AG10803 (cell line): ENCODE data around the gene CENPP.

Experiments used
- DNase-seq: peaks from one replicate; pipeline ENCODE4 v3.0.0; 2010; ENCODE audit warnings: low read depth
- H3K4me3 ChIP-seq: 2 replicates; pipeline ENCODE4 v1.5.1; 2011; ENCODE audit warnings: mild to moderate bottlenecking, low read length, control low read depth
- TF ChIP-seq, protein P1 (sequence below): conservative IDR thresholded peaks from 2 replicates; pipeline ENCODE4 v1.5.1; 2011; ENCODE audit warnings: mild to moderate bottlenecking, low read length, control low read depth, inconsistent platforms

CENPP gene

DNA sequence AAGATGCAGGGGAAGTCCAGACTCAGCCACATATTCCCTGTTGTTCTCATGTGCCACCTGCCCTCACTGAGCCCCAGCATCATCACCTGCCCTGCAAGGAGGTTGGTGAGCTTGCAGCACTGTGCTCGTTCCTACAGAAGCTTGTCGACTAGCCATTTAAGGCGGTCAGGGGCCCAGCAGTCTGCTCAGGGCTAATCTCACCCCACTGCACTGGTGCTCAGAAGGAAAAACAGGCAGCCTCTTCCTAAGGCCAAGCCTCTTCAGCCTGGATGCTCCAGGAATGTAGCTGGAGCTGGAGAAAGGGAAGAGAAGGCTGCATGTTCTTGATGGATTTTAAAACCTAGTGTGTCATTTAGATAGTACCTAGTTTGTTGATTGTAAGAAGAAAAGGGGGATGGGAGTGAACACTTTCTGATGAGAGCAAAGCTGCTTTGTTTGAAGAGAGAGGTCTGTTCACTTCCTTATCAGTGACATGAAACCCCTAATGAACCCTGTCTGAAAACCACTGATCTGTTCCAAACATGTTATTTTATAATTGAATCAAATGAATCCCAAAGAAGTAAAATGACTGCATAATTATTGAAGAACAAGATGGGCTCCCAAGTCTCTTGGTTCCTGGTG, 167.1 kb downstream of the CENPP start:
- DNase-seq = no peak
- no peak overlapping the region for H3K4me3 ChIP-seq
- TF ChIP-seq, protein P1, sequence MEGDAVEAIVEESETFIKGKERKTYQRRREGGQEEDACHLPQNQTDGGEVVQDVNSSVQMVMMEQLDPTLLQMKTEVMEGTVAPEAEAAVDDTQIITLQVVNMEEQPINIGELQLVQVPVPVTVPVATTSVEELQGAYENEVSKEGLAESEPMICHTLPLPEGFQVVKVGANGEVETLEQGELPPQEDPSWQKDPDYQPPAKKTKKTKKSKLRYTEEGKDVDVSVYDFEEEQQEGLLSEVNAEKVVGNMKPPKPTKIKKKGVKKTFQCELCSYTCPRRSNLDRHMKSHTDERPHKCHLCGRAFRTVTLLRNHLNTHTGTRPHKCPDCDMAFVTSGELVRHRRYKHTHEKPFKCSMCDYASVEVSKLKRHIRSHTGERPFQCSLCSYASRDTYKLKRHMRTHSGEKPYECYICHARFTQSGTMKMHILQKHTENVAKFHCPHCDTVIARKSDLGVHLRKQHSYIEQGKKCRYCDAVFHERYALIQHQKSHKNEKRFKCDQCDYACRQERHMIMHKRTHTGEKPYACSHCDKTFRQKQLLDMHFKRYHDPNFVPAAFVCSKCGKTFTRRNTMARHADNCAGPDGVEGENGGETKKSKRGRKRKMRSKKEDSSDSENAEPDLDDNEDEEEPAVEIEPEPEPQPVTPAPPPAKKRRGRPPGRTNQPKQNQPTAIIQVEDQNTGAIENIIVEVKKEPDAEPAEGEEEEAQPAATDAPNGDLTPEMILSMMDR = no peak

DNA sequence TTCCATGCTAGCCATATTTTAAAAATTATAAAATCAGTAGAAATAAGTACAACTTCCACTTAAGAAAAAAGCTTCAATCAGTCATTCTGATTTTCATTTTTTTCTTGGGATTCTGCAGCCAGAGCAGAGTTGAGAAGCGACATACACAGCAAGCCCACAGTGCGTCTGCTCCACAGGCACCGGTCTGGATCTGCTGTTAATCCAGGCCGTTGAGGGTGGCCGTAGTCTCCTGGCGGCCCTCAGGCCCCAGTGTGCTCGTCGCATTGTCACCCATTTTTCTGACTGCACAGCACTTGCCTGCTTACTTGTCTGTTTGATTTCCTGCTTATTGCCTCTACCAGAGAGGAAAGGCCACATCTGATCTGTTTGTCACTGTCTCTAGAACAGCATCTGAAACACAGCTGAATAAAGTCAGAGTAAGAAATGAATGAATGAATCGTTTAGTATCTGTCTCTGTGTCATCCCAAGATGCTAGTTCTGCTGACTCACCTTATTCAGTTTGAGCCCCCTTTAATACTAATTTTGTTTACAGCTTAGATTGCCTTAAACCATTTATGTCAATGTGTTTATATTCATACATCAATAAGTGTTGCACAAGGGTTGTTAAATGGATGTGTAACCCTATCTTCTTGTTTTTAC, 168.1 kb downstream of the CENPP start:
- TF ChIP-seq, protein P1 = no peak

DNA sequence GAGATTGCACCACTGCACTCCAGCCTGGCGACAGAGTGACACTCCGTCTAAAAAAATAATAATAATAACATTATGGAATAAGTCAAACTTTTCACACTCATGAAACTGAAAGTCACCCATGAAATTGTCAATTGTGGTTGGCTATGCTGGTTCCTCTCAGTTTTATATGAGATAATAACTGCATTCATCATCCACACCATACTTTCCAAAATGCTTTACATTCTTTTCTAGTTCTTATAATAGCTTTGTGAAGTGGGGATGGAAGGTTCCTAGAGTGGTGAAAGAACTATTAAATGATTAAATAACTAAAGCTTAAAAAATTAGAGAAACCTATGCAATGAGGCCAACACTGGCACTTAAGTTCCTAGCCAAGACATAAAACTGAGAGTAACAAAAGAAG, 169.1 kb downstream of the CENPP start:
- DNase-seq = peak; percentile 45
- no peak overlapping the region for H3K4me3 ChIP-seq
- TF ChIP-seq, protein P1 = no peak

More for the DNA sequence above, 168.1 kb downstream of the CENPP start:
- no peak for DNase-seq
- H3K4me3 ChIP-seq = no peak overlapping the region

DNA sequence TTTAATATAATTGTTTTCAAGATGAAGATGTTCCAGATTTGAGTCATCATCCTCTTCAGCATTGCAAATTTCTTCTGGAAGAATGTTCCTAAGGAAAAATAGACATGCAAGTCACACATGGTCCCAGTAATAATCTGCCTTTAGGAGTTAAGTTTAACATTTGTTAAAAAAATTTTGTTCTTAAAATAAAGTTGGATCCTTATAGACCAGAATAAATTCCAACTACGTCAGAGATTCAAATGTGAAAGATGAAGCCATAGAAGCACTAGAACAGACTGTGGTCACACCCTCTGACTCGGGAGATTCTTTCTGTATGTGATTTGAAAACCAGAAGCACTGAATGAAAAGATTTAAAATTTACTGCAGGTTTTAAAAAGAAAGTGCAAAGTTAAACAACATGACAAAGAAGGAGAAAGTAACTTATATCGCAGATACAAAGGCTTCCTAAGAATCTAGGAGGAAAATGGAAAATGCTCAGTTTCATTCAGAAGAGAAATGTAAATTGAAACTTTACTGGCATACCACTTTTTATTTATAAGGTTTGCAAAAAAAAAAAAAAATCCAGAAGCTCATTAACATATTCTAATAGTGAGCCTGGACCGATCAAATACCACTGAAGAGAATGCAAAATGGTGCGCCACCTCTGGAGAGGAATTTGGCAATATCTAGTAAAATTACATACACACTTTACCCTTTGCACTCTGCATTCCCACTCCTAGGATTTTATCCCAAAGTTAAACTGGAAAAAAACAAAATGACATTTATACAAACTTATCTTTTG, 170.8 kb downstream of the CENPP start:
- H3K4me3 ChIP-seq = no peak overlapping the region
- peak; percentile 57 for DNase-seq
- TF ChIP-seq, protein P1 = no peak

DNA sequence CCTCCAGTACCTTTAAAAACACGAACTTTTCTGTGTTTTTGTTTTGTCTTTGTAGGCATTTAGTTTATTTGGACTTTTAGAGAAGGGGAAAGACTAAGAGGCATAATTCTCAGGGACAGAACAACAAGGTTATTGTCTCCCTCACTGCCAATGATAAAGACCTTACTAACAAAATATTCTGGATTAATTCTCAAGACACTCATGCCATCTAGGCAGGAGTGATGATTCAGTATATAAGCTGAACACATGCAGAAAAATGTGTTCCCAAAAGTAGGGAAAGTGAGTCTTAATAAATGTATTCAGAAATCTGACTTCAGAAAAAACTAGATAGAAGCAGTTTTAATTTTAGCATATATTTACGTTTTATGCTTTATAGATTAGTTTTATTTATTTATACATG, 173.9 kb downstream of the CENPP start:
- no peak for DNase-seq
- no peak overlapping the region for H3K4me3 ChIP-seq
- TF ChIP-seq, protein P1 = no peak

DNA sequence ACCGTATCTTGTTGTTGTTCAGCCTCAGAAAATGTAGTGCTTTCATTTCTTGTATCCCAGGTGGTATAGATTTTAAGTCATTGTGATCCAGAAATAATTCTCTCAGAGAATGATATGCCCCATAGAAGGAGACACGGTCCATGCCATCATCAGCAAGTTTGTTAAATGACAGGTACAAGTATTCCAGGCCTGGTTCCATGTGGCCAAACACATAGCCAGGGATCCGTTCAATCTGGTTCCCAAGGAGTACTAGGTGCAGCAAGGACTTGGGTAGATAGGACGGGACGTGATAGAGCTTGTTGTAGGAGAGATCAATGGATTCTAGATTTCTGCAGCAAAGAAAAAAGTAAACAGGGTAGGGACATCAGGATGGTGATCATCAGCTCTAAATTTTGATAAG, 175.0 kb downstream of the CENPP start:
- TF ChIP-seq, protein P1 = no peak
- no peak overlapping the region for H3K4me3 ChIP-seq
- no peak for DNase-seq
